SU-DHL-6 (cell line): ENCODE data around the gene SSC5D.

Experiments used
- CTCF ChIP-seq: fragments of 200-600 bp; sonication (generic); IDR thresholded peaks from one replicate; pipeline ENCODE4 v1.5.1; 2017; ENCODE audit warnings: antibody characterized with exemption, mild to moderate bottlenecking, low read length, moderate library complexity; ENCODE audit not compliant: insufficient read depth, poor library complexity, severe bottlenecking
- EZH2phosphoT487 ChIP-seq: fragments of 200-600 bp; sonication (generic), shearing (Covaris generic); conservative IDR thresholded peaks from 2 replicates; pipeline ENCODE4 v1.6.1; 2018; ENCODE audit warnings: mild to moderate bottlenecking, antibody characterized with exemption, low read length, moderate library complexity, mixed read lengths

- TF ChIP-seq EZH2phosphoT487 (no peak), CTCF (no peak)
These were observed 1.9 kb upstream of the SSC5D start for GRCh38 chr19:55486043-55486970.
